T-helper 17 cell (primary cell): ENCODE results near the gene CACNA1B. TPM values are rescaled to one million over a fixed set of nuclear protein-coding genes. Genes with fewer than 3 reads are reported as not detected.

Source experiments
- ATAC-seq: fragments of 150-1000 bp; cut with Tn5 transposase; 2 replicates; pipeline ENCODE4 v1.10.0; 2021; ENCODE audit warnings: mild to moderate bottlenecking, moderate library complexity
- DNase-seq, 3 donors: peaks; one replicate each; pipeline versions ENCODE4 v3.0.0 to v3.0.0-alpha.2; 2020 to 2021
- H3K9me3 ChIP-seq: one replicate; pipeline ENCODE4 v1.7.0; 2013; ENCODE audit warnings: low read length, mild to moderate bottlenecking; ENCODE audit not compliant: control insufficient read depth, poor library complexity, severe bottlenecking
- H3K27ac Mint-ChIP-seq: one replicate; pipeline ENCODE4 v1.8.0; 2022; ENCODE audit warnings: mild to moderate bottlenecking, moderate library complexity, mixed read lengths
- H3K27me3 Mint-ChIP-seq: one replicate; pipeline ENCODE4 v1.8.0; 2022; ENCODE audit warnings: mixed read lengths
- H3K36me3 Mint-ChIP-seq: one replicate; pipeline ENCODE4 v1.8.0; 2022; ENCODE audit warnings: low read depth, mixed read lengths
- H3K4me1 Mint-ChIP-seq: one replicate; pipeline ENCODE4 v1.8.0; 2022; ENCODE audit warnings: mild to moderate bottlenecking, mixed read lengths
- H3K4me3 Mint-ChIP-seq: one replicate; pipeline ENCODE4 v1.8.0; 2022; ENCODE audit warnings: mild to moderate bottlenecking, moderate library complexity, mixed read lengths
- total RNA-seq, 4 donors: library from RNA in 2 of 4; stranded (reverse) in 2 of 4; gene quantifications; one replicate each; pipeline ENCODE4 v1.2.3 and lab custom pipeline; 2022 to 2026

Gene CACNA1B
- total RNA-seq, 2 donors from 2014 or later, result 0.22 TPM; not detected in 1

GRCh38 chr9:138022121-138022741 lies 144.6 kb downstream of the CACNA1B start:
- peaks cover 2% of the 10 kb centered on the region for H3K4me1 Mint-ChIP-seq
- no peak overlapping the region for H3K27ac Mint-ChIP-seq
- H3K4me3 Mint-ChIP-seq, result no peak overlapping the region
- ATAC-seq (no peak), DNase-seq (no peak)
- peaks cover 42% of the 10 kb centered on the region for H3K27me3 Mint-ChIP-seq
- no peaks in the 10 kb centered on the region for H3K9me3 ChIP-seq
- peaks cover 2% of the 10 kb centered on the region for H3K36me3 Mint-ChIP-seq

- Mint-ChIP-seq H3K27ac (no peak overlapping the region), H3K36me3 (peaks cover 2% of the 10 kb centered on the region), H3K27me3 (peaks cover 45% of the 10 kb centered on the region), H3K4me3 (peak overlapping the region; percentile 39), H3K4me1 (peaks cover 2% of the 10 kb centered on the region)
- ATAC-seq, result no peak
- no peaks in the 10 kb centered on the region for H3K9me3 ChIP-seq
- no peak for DNase-seq
Observed at GRCh38 chr9:138022756-138023393, 145.3 kb downstream of the CACNA1B start.

- peaks cover 2% of the 10 kb centered on the region for H3K36me3 Mint-ChIP-seq
- no peak for DNase-seq
- peak overlapping the region; percentile 9 for H3K4me3 Mint-ChIP-seq
- peaks cover 45% of the 10 kb centered on the region for H3K27me3 Mint-ChIP-seq
- no peak overlapping the region for H3K27ac Mint-ChIP-seq
- no peaks in the 10 kb centered on the region for H3K9me3 ChIP-seq
- peaks cover 2% of the 10 kb centered on the region for H3K4me1 Mint-ChIP-seq
- ATAC-seq, result no peak
Observed at GRCh38 chr9:138023394-138024124, 146.0 kb downstream of the CACNA1B start.

- H3K4me3 Mint-ChIP-seq, result peak overlapping the region; percentile 9
- no peaks in the 10 kb centered on the region for H3K9me3 ChIP-seq
- H3K27me3 Mint-ChIP-seq, result peaks cover 45% of the 10 kb centered on the region
- H3K36me3 Mint-ChIP-seq, result peaks cover 2% of the 10 kb centered on the region
- H3K27ac Mint-ChIP-seq, result no peak overlapping the region
- H3K4me1 Mint-ChIP-seq, result peaks cover 2% of the 10 kb centered on the region
- no peak for ATAC-seq
- no peak for DNase-seq
Observed at GRCh38 chr9:138024131-138024530, 146.5 kb downstream of the CACNA1B start.

GRCh38 chr9:138024831-138025291 lies 147.3 kb downstream of the CACNA1B start:
- peaks cover 2% of the 10 kb centered on the region for H3K4me1 Mint-ChIP-seq
- H3K27me3 Mint-ChIP-seq, result peaks cover 50% of the 10 kb centered on the region
- H3K36me3 Mint-ChIP-seq, result peaks cover 2% of the 10 kb centered on the region
- DNase-seq (no peak), ATAC-seq (no peak)
- H3K4me3 Mint-ChIP-seq, result no peak overlapping the region
- no peaks in the 10 kb centered on the region for H3K9me3 ChIP-seq
- no peak overlapping the region for H3K27ac Mint-ChIP-seq

- no peak overlapping the region for H3K4me3 Mint-ChIP-seq
Observed at GRCh38 chr9:138025417-138025816, 147.8 kb downstream of the CACNA1B start.

GRCh38 chr9:138025908-138026307 lies 148.3 kb downstream of the CACNA1B start:
- H3K27ac Mint-ChIP-seq, result no peak overlapping the region
- H3K36me3 Mint-ChIP-seq, result peaks cover 2% of the 10 kb centered on the region
- DNase-seq, result no peak
- H3K27me3 Mint-ChIP-seq, result peaks cover 58% of the 10 kb centered on the region
- H3K4me1 Mint-ChIP-seq, result peaks cover 2% of the 10 kb centered on the region
- H3K9me3 ChIP-seq, result no peaks in the 10 kb centered on the region
- ATAC-seq, result no peak
- no peak overlapping the region for H3K4me3 Mint-ChIP-seq

More at GRCh38 chr9:138025417-138025816, 147.8 kb downstream of the CACNA1B start:
- peaks cover 2% of the 10 kb centered on the region for H3K4me1 Mint-ChIP-seq
- peaks cover 2% of the 10 kb centered on the region for H3K36me3 Mint-ChIP-seq
- DNase-seq, result no peak
- no peak overlapping the region for H3K27ac Mint-ChIP-seq
- peaks cover 54% of the 10 kb centered on the region for H3K27me3 Mint-ChIP-seq
- no peak for ATAC-seq
- no peaks in the 10 kb centered on the region for H3K9me3 ChIP-seq

GRCh38 chr9:138028596-138028995 lies 151.0 kb downstream of the CACNA1B start:
- H3K4me3 Mint-ChIP-seq, result no peak overlapping the region
- H3K36me3 Mint-ChIP-seq, result peaks cover 2% of the 10 kb centered on the region
- H3K27ac Mint-ChIP-seq, result no peak overlapping the region
- ATAC-seq (no peak), DNase-seq (no peak)
- peaks cover 66% of the 10 kb centered on the region for H3K27me3 Mint-ChIP-seq
- peaks cover 2% of the 10 kb centered on the region for H3K4me1 Mint-ChIP-seq
- no peaks in the 10 kb centered on the region for H3K9me3 ChIP-seq

GRCh38 chr9:138031186-138031585 lies 153.6 kb downstream of the CACNA1B start:
- DNase-seq (no peak), ATAC-seq (no peak)
- Mint-ChIP-seq H3K27ac (no peak overlapping the region), H3K4me1 (no peaks in the 10 kb centered on the region), H3K36me3 (no peaks in the 10 kb centered on the region), H3K27me3 (peaks cover 54% of the 10 kb centered on the region), H3K4me3 (no peak overlapping the region)
- no peaks in the 10 kb centered on the region for H3K9me3 ChIP-seq

- H3K9me3 ChIP-seq, result no peaks in the 10 kb centered on the region
- ATAC-seq, result no peak
- H3K4me1 Mint-ChIP-seq, result no peaks in the 10 kb centered on the region
- peaks cover 61% of the 10 kb centered on the region for H3K27me3 Mint-ChIP-seq
- no peak overlapping the region for H3K4me3 Mint-ChIP-seq
- no peaks in the 10 kb centered on the region for H3K36me3 Mint-ChIP-seq
- H3K27ac Mint-ChIP-seq, result no peak overlapping the region
- no peak for DNase-seq
Observed at GRCh38 chr9:138033950-138034349, 156.4 kb downstream of the CACNA1B start.

- DNase-seq, result no peak
- H3K4me1 Mint-ChIP-seq, result no peaks in the 10 kb centered on the region
- H3K27ac Mint-ChIP-seq, result no peak overlapping the region
- no peak for ATAC-seq
- no peaks in the 10 kb centered on the region for H3K9me3 ChIP-seq
- no peak overlapping the region for H3K4me3 Mint-ChIP-seq
- H3K36me3 Mint-ChIP-seq, result no peaks in the 10 kb centered on the region
- peaks cover 49% of the 10 kb centered on the region for H3K27me3 Mint-ChIP-seq
Observed at GRCh38 chr9:138037140-138037539, 159.6 kb downstream of the CACNA1B start.

GRCh38 chr9:138038244-138038671 lies 160.7 kb downstream of the CACNA1B start:
- H3K27me3 Mint-ChIP-seq, result peaks cover 51% of the 10 kb centered on the region
- no peaks in the 10 kb centered on the region for H3K36me3 Mint-ChIP-seq
- no peak overlapping the region for H3K4me3 Mint-ChIP-seq
- no peaks in the 10 kb centered on the region for H3K9me3 ChIP-seq
- H3K4me1 Mint-ChIP-seq, result peaks cover 2% of the 10 kb centered on the region
- no peak for ATAC-seq
- no peak for DNase-seq
- H3K27ac Mint-ChIP-seq, result no peak overlapping the region
